Keratinocyte (primary cell): Measurements from ENCODE around the gene CAMK2D. TPM values are rescaled to one million over a fixed set of nuclear protein-coding genes. Genes with fewer than 3 reads are reported as not detected.

ENCODE experiments used
- DNase-seq: peaks from one replicate; pipeline ENCODE4 v3.0.0-alpha.2; 2011; ENCODE audit warnings: low read depth, missing footprints, low spot score
- FAIRE-seq: peaks from 2 replicates; lab custom pipeline; 2011; peaks lifted over from hg19 to GRCh38; lab: Jason Lieb, UNC
- H2AFZ ChIP-seq: 2 replicates; pipeline ENCODE4 v1.6.0; 2012; ENCODE audit warnings: low read length, control low read depth, inconsistent platforms; ENCODE audit not compliant: control insufficient read depth
- H3K27ac ChIP-seq: 2 replicates; pipeline ENCODE4 v1.5.1; 2011; ENCODE audit warnings: low read length; ENCODE audit not compliant: control insufficient read depth, insufficient read depth
- H3K27me3 ChIP-seq: 3 replicates; pipeline ENCODE4 v1.6.0; 2011; ENCODE audit warnings: low read length; ENCODE audit not compliant: control insufficient read depth, insufficient read depth; ENCODE audit errors: extremely low read depth
- H3K36me3 ChIP-seq, 2 experiments: 2 replicates in 1 of 2; 3 replicates in 1 of 2; pipeline ENCODE4 v1.5.1; 2011; ENCODE audit warnings: low read length in 2 of 2, mild to moderate bottlenecking in 1 of 2; ENCODE audit not compliant: control insufficient read depth in 2 of 2, insufficient read depth in 2 of 2; ENCODE audit errors: extremely low read depth in 1 of 2
- H3K4me1 ChIP-seq: 3 replicates; pipeline ENCODE4 v1.5.1; 2011; ENCODE audit warnings: low read length; ENCODE audit not compliant: control insufficient read depth, insufficient read depth; ENCODE audit errors: extremely low read depth
- H3K4me2 ChIP-seq: 3 replicates; pipeline ENCODE4 v1.6.0; 2011; ENCODE audit warnings: low read depth, low read length; ENCODE audit not compliant: control insufficient read depth, insufficient read depth; ENCODE audit errors: extremely low read depth
- H3K4me3 ChIP-seq, 3 experiments: fragments of 200-600 bp in 1 of 3; sonication (generic) in 1 of 3; 2 replicates in 2 of 3; 3 replicates in 1 of 3; pipeline ENCODE4 v1.5.1; 2011 to 2016; ENCODE audit warnings: low read length in 3 of 3, mild to moderate bottlenecking in 3 of 3, control low read depth in 2 of 3, inconsistent platforms in 1 of 3, low read depth in 1 of 3, mixed read lengths in 1 of 3, mixed run types in 1 of 3, moderate library complexity in 1 of 3; ENCODE audit not compliant: control insufficient read depth in 2 of 3, insufficient read depth in 2 of 3; ENCODE audit errors: extremely low read depth in 1 of 3
- H3K79me2 ChIP-seq: 2 replicates; pipeline ENCODE4 v1.6.0; 2012; ENCODE audit warnings: low read length; ENCODE audit not compliant: control insufficient read depth, insufficient read depth
- H3K9ac ChIP-seq: 3 replicates; pipeline ENCODE4 v1.6.0; 2011; ENCODE audit warnings: low read length; ENCODE audit not compliant: control insufficient read depth, insufficient read depth; ENCODE audit errors: extremely low read depth
- H3K9me1 ChIP-seq: 3 replicates; pipeline ENCODE4 v1.6.0; 2011; ENCODE audit warnings: low read length; ENCODE audit not compliant: control insufficient read depth, insufficient read depth; ENCODE audit errors: extremely low read depth
- H3K9me3 ChIP-seq: 2 replicates; pipeline ENCODE4 v1.5.1; 2012; ENCODE audit warnings: low read depth, low read length; ENCODE audit not compliant: control insufficient read depth
- H4K20me1 ChIP-seq: 3 replicates; pipeline ENCODE4 v1.6.0; 2011; ENCODE audit warnings: low read length; ENCODE audit not compliant: control insufficient read depth, insufficient read depth; ENCODE audit errors: extremely low read depth
- CTCF ChIP-seq, 3 experiments: IDR thresholded peaks in 1 of 3; conservative IDR thresholded peaks in 1 of 3; optimal IDR thresholded peaks in 1 of 3; 2 replicates in 2 of 3; 3 replicates in 1 of 3; pipeline versions ENCODE3 to v1.5.1; 2011; ENCODE audit warnings: low read length in 3 of 3, mild to moderate bottlenecking in 3 of 3, moderate library complexity in 2 of 3, control low read depth in 1 of 3, inconsistent platforms in 1 of 3; ENCODE audit not compliant: insufficient read depth in 2 of 3; ENCODE audit errors: extremely low read depth in 1 of 3
- EZH2 ChIP-seq: IDR thresholded peaks from one replicate; pipeline ENCODE4 v1.6.1; 2012; ENCODE audit warnings: inconsistent platforms, mild to moderate bottlenecking, low read length, moderate library complexity
- dilution Hi-C: fragments of 300-500 bp; cut with MboI; formaldehyde crosslinking; loops from one replicate; pipeline ENCODE4 v1.7.0; 2020; ENCODE audit warnings: low sequenced_read_pairs; ENCODE audit not compliant: extremely low pct_ligation_motif_present
- polyA plus RNA-seq, 5 experiments: library from polyadenylated mRNA; depleted of rRNA in 3 of 5; stranded (reverse) in 3 of 5; stranded (forward) in 1 of 5; unstranded in 1 of 5; fragments of >200 nt; gene quantifications; 1 replicate in 1 of 5; 2 replicates in 3 of 5; 3 replicates in 1 of 5; pipeline versions ENCODE4 v1.2.1 to v1.2.3, GENCODE V29; 2011 to 2012; ENCODE audit warnings: missing spikeins in 2 of 5, low read depth in 1 of 5, low replicate concordance in 1 of 5

Gene CAMK2D
- polyA plus RNA-seq, 1 donor (not counting 4 experiments of a cell fraction or from before 2014, with no cell fraction given), result 18.8 TPM

GRCh38 chr4:113472864-113473263, 288.7 kb downstream of the CAMK2D start:
- Histone ChIP-seq H3K4me1 (peaks cover 33% of the 10 kb centered on the region), H4K20me1 (no peaks in the 10 kb centered on the region), H3K4me2 (no peak overlapping the region), H3K9me3 (peaks cover 10% of the 10 kb centered on the region), H3K27me3 (no peaks in the 10 kb centered on the region), H3K27ac (no peak overlapping the region), H3K9ac (no peak overlapping the region), H3K36me3 (no peaks in the 10 kb centered on the region), H3K4me3 (no peak overlapping the region), H3K79me2 (no peaks in the 10 kb centered on the region), H2AFZ (no peak overlapping the region), H3K9me1 (no peaks in the 10 kb centered on the region)
- DNase-seq, result no peak
- no peak for TF ChIP-seq CTCF (optimal IDR thresholded peaks at IDR 0.05 in 1 of 3, IDR thresholded peaks at IDR 0.05 in 1 of 3, conservative IDR thresholded peaks at IDR 0.05 in 1 of 3; ENCODE audit: extremely low read depth in 1 of 3, insufficient read depth in 2 of 3, low read length in 3 of 3)
- TF ChIP-seq EZH2, result no peak
- dilution Hi-C loops, result no loop called here
- no peak for FAIRE-seq

DNA sequence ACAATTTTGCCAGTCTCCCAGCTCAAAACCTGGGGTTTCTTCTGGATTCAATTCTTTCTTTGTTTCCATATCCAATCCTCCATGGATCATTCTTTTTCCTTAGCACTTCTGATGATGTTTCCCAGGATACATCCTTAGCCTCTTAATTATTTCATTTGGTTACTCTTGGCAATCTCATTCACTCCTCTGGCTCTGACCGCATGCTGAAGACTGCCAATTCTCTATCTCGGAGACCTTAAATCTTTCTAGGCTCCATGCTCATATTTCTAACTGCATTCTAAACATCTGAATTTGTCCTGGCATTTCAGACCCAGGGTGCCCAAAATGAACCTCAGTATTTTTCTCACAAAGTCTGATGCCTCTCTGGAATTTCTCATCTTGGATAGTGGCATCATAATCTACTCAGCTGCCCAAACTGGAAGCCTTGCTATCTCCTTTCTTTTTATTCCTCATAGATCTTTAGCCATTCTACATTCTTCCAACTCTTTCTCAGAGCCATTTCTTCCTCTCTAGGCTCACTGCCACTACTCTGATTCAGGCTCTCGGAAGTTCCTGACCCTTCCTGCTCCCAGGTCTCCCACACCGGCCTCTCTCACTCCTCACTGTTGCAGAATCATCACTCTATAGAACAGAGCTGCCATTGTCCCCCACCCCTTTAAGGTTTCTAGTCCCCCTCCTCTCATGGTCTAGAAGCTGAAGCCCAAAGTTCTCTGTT, 290.2 kb downstream of the CAMK2D start:
- dilution Hi-C loops, result no loop called here
- Histone ChIP-seq H3K9me3 (peaks cover 1% of the 10 kb centered on the region), H4K20me1 (no peaks in the 10 kb centered on the region), H2AFZ (no peak overlapping the region), H3K79me2 (no peaks in the 10 kb centered on the region), H3K9me1 (no peaks in the 10 kb centered on the region), H3K9ac (no peak overlapping the region), H3K27ac (no peak overlapping the region), H3K4me1 (peaks cover 40% of the 10 kb centered on the region), H3K27me3 (no peaks in the 10 kb centered on the region), H3K4me3 (no peak overlapping the region), H3K36me3 (no peaks in the 10 kb centered on the region), H3K4me2 (no peak overlapping the region)
- TF ChIP-seq CTCF (optimal IDR thresholded peaks at IDR 0.05 in 1 of 3, IDR thresholded peaks at IDR 0.05 in 1 of 3, conservative IDR thresholded peaks at IDR 0.05 in 1 of 3; ENCODE audit: extremely low read depth in 1 of 3, insufficient read depth in 2 of 3, low read length in 3 of 3) (no peak), EZH2 (no peak)
- FAIRE-seq, result no peak
- no peak for DNase-seq
